ENCODE data around the gene SPAG17. TPM values are rescaled to one million over a fixed set of nuclear protein-coding genes. Genes with fewer than 3 reads are reported as not detected.

SPAG17 gene
- polyA plus RNA-seq, 3 donors = 0.09 to 0.24 TPM; not detected in 1

DNA sequence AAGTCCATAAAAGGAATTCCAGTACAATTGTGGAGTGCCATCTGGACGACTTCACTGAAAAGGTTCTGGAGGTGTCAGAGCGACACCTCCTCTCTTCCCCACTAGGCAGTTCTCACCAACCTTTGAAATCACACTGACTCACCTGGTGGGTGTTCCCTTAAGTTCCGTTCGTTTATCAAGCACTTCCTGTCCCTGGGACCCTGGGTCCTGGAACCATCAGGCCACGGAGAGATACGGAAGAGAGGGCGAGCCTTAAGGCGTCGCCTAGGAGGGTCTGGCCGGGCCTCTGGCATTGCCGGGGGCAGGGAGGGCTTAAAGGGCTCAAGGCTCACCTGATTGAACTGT, 317 bp downstream of the SPAG17 start:
- H3K27ac ChIP-seq (ENCODE audit: low read depth, low read length) = no peak overlapping the region
- WGBS, 3 donors = 34 to 49% (median 45%) methylated on average over 11 of the region's 11 CpGs

- 84 to 91% (median 86%) methylated on average over 2 of the region's 2 CpGs for whole genome bisulfite sequencing, 3 donors
- no peak overlapping the region for H3K27ac ChIP-seq (ENCODE audit: low read depth, low read length)
Observed at GRCh38 chr1:118183586-118183985, 1.4 kb downstream of the SPAG17 start.

DNA sequence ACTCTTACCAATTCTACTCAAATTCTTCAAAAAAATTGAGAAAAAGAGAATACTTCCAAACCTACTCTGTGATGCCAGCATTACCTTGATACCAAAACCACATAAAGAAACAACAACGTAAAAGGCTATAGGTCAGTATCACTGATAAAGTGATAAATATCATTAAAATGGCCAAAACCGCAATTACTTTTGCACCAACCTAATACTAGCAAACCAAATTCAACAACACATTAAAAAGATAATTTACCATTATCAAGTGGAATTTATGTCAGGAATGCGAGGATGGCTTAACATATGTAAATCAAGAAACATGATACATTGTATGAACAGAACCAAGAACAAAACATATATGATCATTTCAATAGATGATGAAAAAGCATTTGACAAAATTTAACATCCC, 7.0 kb downstream of the SPAG17 start:
- H3K27ac ChIP-seq (ENCODE audit: low read depth, low read length) = no peak overlapping the region
- WGBS, 3 donors = 89 to 96% (median 91%) methylated on average over 3 of the region's 3 CpGs

- WGBS, 3 donors = 69 to 82% (median 74%) methylated on average over 1 of the region's 1 CpG
- H3K27ac ChIP-seq (ENCODE audit: low read depth, low read length) = no peak overlapping the region
Observed at GRCh38 chr1:118169016-118169415, 16.0 kb downstream of the SPAG17 start.

- H3K27ac ChIP-seq (ENCODE audit: low read depth, low read length) = no peak overlapping the region
- WGBS, 3 donors = 64 to 89% (median 74%) methylated on average over 1 of the region's 1 CpG
Observed at GRCh38 chr1:118160806-118161205, 24.2 kb downstream of the SPAG17 start.

DNA sequence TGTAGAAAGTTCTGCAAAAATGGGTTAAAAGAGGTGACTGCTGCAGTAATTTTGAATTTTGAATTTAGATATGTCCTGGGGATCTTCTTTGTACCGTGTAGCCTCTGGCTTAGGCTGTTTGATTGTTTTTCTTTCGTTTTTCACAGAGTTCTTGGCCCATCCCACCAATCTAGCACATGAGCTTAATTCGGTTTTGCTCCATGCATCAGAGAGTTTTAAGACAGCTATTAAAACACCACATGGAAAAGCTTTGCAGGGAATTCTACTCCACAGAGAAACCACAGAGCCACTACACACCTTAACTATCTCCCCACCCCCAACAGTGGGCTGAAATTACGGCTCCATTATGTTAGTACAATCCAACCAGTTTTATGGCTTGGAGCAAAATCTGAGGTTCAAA, 25.5 kb downstream of the SPAG17 start:
- H3K27ac ChIP-seq (ENCODE audit: low read depth, low read length) = no peak overlapping the region
- WGBS, 3 donors = 55 to 81% (median 62%) methylated on average over 4 of the region's 4 CpGs

DNA sequence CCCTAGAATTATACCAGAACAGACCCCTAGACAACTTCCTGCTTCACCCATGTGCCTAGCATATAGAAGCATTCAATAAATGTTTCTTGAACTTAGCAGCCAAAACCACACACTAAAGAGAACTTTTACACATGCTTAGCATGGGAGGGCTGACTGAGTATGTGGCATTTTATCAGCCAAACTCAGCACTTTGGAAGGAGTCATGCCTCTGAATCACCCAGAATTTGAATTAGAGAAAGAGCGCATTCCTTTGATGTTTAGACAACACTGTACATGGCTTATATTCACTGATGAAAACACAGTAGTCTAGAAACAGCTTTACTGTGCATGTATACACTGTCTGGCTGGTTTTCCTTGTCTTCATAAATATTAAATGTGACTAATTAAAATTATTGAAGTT, 26.1 kb downstream of the SPAG17 start:
- 88 to 95% (median 92%) methylated on average over 1 of the region's 1 CpG for WGBS, 3 donors
- no peak overlapping the region for H3K27ac ChIP-seq (ENCODE audit: low read depth, low read length)

DNA sequence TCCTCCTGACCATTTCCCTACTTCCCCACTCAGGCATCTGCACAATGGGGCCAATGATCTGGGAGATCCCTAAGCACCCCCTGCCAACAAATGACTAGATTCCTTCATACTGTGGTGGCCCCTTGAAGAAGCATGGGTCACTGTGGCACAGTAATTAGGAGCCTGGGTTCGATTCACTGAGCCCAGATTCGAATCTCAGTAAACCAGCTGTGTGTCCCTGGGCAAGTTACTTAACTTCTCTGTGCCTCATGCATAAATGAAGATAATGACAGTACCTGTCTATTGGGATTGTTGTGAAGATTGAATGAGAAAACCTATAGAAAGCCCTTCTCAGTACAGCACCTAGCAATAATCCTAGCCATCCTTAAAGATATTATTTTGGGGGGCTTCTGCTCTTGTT, 27.5 kb downstream of the SPAG17 start:
- WGBS, 3 donors = 82 to 92% (median 87%) methylated on average over 2 of the region's 2 CpGs
- no peak overlapping the region for H3K27ac ChIP-seq (ENCODE audit: low read depth, low read length)

- WGBS, 3 donors = 84% methylated on average over 1 of the region's 1 CpG
- H3K27ac ChIP-seq (ENCODE audit: low read depth, low read length) = no peak overlapping the region
Observed at GRCh38 chr1:118155106-118155505, 29.9 kb downstream of the SPAG17 start.

- no peak overlapping the region for H3K27ac ChIP-seq (ENCODE audit: low read depth, low read length)
- 91 to 94% (median 92%) methylated on average over 1 of the region's 1 CpG for WGBS, 3 donors
Observed at GRCh38 chr1:118154220-118154619, 30.8 kb downstream of the SPAG17 start.

DNA sequence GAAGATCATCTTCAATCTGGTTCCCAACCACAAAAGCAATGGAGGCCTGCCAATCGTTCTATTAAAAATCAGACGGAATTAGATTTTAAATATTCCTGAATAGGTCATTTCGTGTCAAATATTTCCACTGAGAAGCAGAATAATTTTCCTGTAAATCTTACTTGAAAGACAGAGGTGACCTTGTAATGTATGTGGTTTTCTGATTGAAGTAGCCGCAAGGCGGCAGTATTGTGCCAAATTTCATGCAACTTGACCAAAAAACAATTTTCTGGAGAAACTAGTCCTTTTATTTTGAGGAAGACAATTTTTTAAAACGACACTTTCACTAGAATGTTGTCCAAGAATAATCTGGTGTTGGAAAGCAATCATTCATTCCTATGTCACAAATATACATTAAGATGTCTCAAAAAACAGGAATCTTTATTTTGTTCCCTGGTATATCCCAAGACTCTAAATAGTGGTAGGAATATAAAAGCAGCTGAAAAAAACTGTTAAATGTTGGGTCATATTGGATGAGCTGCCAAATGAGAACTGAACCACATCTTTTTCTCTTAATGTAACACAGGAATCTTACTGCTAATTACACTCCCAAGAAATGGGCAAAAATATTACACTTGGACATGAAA, 33.6 kb downstream of the SPAG17 start:
- no peak overlapping the region for H3K27ac ChIP-seq (ENCODE audit: low read depth, low read length)
- 0 to 1% (median 0%) methylated on average over 6 of the region's 6 CpGs for WGBS, 3 donors

DNA sequence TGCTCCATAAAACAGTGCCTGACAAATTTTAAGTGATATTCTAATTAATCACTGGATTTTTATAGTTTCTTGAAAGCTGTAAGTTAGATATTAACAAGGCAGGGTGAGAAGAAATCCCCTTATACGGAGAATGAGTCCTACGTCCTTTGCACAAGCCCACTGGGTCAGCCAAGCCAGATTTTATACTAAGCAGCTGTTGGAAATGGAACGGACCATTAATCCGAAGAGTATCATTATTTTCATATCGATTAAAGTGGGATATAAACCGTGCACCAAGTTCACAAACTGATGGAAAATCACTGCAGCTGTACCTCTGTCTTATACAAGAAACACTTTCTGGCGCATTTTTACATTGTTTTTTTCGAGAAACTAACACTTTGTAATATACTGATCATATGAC, 35.2 kb downstream of the SPAG17 start:
- no peak overlapping the region for H3K27ac ChIP-seq (ENCODE audit: low read depth, low read length)
- WGBS, 3 donors = 87 to 90% (median 90%) methylated on average over 8 of the region's 8 CpGs

GRCh38 chr1:118148034-118148433, 37.0 kb downstream of the SPAG17 start:
- 57 to 88% (median 63%) methylated on average over 7 of the region's 7 CpGs for WGBS, 3 donors
- H3K27ac ChIP-seq (ENCODE audit: low read depth, low read length) = no peak overlapping the region

GRCh38 chr1:118147522-118147921, 37.5 kb downstream of the SPAG17 start:
- H3K27ac ChIP-seq (ENCODE audit: low read depth, low read length) = no peak overlapping the region
- 54 to 88% (median 70%) methylated on average over 1 of the region's 1 CpG for WGBS, 3 donors

DNA sequence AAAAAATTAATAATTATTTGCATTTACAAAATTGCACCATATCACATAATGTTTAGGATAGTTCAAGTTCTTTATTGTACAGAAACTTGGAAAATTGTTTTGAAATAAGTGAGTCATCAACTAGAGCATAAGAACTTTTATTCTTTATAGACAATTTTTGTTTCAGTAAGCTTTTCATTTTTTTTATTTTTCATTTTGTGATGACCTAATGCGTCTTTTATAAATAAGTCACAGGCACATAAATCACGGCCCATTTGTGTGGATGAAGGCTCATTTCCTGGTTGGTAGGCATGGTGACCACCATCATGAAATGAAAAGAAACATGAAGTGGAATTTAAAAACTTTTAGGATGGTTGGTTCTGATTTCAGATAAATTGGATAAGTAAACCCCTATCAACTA, 39.3 kb downstream of the SPAG17 start:
- no peak overlapping the region for H3K27ac ChIP-seq (ENCODE audit: low read depth, low read length)
- WGBS, 3 donors = 93 to 97% (median 96%) methylated on average over 2 of the region's 2 CpGs

- no peak overlapping the region for H3K27ac ChIP-seq (ENCODE audit: low read depth, low read length)
- WGBS, 3 donors = 46 to 82% (median 60%) methylated on average over 7 of the region's 7 CpGs
Observed at GRCh38 chr1:118144684-118145083, 40.3 kb downstream of the SPAG17 start.

DNA sequence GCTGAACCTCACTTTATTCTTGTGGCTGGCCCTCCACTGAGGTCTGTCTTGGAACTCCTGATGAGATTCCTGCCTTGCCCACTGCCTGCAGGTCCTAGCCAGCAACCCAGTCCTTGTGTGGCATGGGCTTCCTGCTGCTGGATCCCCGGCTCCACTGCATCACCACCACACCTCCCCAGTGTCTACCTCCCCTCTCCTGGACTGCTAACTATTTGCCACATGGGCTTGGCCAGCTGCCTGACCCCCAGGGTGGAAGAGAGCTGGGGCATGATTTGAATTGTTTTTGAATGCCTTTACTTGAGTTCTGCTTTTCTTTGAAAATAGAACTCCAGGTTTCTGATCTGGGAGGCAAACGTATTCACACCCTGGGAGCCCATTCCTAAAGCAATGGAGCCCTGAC, 41.2 kb downstream of the SPAG17 start:
- H3K27ac ChIP-seq (ENCODE audit: low read depth, low read length) = no peak overlapping the region
- 78 to 83% (median 80%) methylated on average over 2 of the region's 2 CpGs for WGBS, 3 donors

GRCh38 chr1:118143121-118143520, 41.9 kb downstream of the SPAG17 start:
- 82 to 96% (median 93%) methylated on average over 1 of the region's 1 CpG for whole genome bisulfite sequencing, 3 donors
- no peak overlapping the region for H3K27ac ChIP-seq (ENCODE audit: low read depth, low read length)

GRCh38 chr1:118142546-118142945, 42.5 kb downstream of the SPAG17 start:
- H3K27ac ChIP-seq (ENCODE audit: low read depth, low read length) = no peak overlapping the region
- WGBS, 3 donors = 73 to 88% (median 86%) methylated on average over 3 of the region's 3 CpGs

DNA sequence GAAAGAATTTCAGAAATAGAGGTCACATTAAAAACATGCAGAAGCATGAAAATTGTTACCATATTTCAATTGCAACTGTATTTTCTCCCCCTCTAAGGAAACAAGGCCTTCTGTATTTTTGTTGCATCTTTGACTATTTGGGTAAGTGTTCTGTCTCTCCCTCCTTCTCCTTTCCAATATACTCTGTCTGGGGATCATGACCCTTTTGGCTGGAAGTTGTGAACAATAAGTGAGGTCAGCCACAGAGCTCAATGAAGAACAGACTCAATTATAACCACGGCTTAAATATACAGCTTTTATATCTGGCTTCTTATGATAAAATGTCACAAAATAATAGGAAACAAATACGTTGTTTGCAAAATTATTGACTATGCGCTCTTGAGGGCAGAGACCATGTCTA, 47.1 kb downstream of the SPAG17 start:
- 78 to 91% (median 88%) methylated on average over 3 of the region's 3 CpGs for WGBS, 3 donors
- no peak overlapping the region for H3K27ac ChIP-seq (ENCODE audit: low read depth, low read length)

Measured in adipose tissue (tissue), 3 donors.